ENCODE measurements around the gene NEDD4L.

Gene NEDD4L

GRCh38 chr18:58054041-58054781 is 10.2 kb downstream of the NEDD4L start:
- DNase-seq: no peak

GRCh38 chr18:58055890-58056558 is 12.0 kb downstream of the NEDD4L start:
- DNase-seq: no peak

- DNase-seq: no peak
These were observed 12.8 kb downstream of the NEDD4L start for GRCh38 chr18:58056852-58057251.

GRCh38 chr18:58057291-58057965 is 13.4 kb downstream of the NEDD4L start:
- no peak for DNase-seq

DNA sequence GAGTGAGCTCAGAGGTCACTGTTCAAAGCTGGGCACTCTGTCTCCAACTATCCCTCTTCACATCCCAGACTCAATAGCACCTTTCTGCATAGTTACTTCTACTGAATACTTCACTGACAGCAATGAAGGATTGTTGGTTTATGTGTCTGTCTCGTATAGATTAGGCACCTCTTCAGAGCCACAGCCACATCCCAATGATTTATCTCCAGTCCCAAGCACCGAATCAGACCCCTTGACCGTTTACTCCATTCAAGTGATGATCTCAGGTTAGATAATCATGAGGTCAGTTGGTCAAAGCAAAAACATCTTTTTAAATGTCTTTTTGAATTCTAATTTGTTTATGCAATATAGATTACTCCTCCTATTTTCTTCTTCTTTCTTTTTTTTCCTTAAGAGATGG is 14.7 kb downstream of the NEDD4L start:
- no peak for DNase-seq

- no peak for DNase-seq
These were observed 16.2 kb downstream of the NEDD4L start for GRCh38 chr18:58060254-58060653.

- no peak for DNase-seq
These were observed 17.3 kb downstream of the NEDD4L start for GRCh38 chr18:58061349-58061748.

DNA sequence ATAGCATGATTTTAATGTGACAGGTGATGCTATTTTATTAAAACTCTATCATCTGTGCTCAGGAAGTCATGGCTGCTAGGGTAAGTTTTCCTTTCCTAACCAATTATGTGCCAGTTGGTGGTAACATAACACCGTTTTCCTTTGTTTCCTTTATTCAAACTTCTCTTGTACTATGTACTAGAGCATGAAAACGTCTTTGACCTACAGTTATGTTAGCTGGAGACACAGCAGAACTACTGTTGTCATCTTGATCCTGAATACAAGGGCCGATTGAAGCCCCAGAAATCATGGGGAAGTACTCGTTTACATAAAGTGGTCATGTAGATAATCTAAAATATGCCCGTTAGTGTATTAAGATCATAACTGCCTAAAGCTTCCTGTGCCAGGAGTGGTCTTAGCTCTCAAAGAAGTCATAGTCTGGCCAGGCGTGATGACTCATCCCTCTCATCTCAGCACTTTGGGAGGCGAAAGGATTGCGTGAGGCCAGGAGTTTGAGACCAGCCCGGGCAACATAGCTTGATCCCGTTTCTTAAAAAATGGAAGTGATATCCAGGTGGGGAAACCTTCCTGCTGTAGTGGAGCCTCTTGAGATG is 20.5 kb downstream of the NEDD4L start:
- DNase-seq: no peak

GRCh38 chr18:58065956-58066355 is 21.9 kb downstream of the NEDD4L start:
- DNase-seq: no peak

- DNase-seq: no peak
These were observed 23.6 kb downstream of the NEDD4L start for GRCh38 chr18:58067601-58068000.

DNA sequence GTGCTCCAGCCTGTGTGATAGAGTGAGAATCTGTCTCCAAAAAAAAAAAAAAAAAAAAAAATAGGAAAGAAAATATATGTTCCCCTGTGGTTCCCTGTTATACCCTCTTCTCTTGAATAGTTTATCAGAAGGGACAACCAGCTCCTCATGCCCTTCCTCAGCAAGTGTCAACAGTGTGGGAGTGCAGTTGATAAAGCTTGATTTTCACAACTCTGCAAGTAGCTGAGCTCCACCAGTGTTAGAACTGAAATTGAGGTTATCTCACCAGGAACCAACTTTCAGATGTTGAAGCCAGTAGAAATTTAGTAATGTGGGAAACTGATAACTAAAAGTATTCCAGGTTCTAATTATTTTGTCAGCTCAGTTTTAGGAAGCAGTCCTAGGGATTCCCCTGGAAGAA is 25.1 kb downstream of the NEDD4L start:
- no peak for DNase-seq

DNA sequence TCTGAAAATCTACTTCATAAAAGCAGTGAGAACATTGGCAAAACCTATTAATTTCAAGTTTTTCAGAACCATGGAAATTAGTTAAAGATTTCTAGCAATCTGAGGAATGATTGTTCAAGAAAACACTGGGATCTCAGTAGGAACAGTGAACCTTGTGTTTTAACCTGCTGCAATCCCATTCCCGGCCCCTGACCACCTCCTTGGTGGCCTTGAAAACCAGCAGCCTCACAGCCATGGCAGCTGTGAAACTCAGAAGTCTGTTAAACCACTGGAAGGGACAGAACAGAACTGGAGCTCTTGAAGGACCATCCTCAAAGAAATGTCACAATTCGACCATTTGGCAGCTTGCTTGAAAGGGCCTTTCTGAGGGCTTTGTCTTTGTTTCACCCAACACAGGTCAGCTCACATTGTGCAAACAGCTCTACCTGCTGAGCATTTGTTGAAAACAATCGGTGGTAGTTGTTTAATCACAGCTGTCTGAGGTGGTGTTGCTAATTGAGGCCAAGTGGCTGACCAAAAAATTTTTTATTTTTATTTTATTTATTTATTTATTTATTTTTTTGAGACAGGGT is 25.8 kb downstream of the NEDD4L start:
- no peak for DNase-seq

GRCh38 chr18:58076052-58076451 is 32.0 kb downstream of the NEDD4L start:
- DNase-seq: no peak

- no peak for DNase-seq
These were observed 33.3 kb downstream of the NEDD4L start for GRCh38 chr18:58077329-58077728.

- DNase-seq: no peak
These were observed 35.0 kb downstream of the NEDD4L start for GRCh38 chr18:58078889-58079573.

DNA sequence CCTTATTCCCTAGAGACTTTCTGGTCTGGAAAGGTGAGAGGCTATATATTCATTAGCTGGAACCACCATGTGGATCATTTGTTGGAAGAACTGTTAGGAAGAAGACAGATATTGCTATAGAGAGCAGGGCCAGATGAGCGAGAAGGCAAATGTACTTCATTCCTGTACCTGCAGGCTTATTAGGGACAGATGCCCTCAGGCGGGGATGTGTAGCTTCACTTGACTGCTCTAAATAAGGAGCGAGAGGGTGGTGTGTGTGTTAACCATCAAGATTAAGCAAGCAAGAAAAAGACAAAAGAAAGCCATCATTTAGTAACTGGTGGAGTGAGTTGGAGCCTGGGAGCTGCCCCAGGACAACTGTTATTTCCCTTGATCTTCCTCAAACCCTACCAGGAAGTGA is 36.4 kb downstream of the NEDD4L start:
- no peak for DNase-seq

GRCh38 chr18:58087928-58088690 is 44.1 kb downstream of the NEDD4L start:
- DNase-seq: no peak

DNA sequence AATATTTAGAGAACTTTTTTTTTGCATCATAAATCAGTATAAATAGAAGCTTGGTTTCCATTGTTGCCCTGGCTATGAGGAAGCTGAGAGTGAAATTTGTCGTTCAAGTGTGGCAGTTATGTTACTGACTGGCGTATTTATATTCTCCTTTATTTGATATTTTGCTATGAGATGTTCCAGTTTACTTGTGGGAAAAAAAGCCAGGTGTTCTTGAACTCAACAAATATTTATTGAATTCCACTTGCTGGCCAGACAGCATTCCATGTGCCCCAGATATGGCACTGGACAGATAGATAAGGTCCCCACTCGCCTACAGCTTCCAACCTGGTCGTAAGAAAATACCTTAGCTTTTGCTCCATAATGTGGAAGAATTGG is 44.7 kb downstream of the NEDD4L start:
- DNase-seq: no peak

- no peak for DNase-seq
These were observed 47.1 kb downstream of the NEDD4L start for GRCh38 chr18:58091099-58091611.

- no peak for DNase-seq
These were observed 49.3 kb downstream of the NEDD4L start for GRCh38 chr18:58093311-58093803.

- no peak for DNase-seq
These were observed 51.2 kb downstream of the NEDD4L start for GRCh38 chr18:58095222-58095621.

DNA sequence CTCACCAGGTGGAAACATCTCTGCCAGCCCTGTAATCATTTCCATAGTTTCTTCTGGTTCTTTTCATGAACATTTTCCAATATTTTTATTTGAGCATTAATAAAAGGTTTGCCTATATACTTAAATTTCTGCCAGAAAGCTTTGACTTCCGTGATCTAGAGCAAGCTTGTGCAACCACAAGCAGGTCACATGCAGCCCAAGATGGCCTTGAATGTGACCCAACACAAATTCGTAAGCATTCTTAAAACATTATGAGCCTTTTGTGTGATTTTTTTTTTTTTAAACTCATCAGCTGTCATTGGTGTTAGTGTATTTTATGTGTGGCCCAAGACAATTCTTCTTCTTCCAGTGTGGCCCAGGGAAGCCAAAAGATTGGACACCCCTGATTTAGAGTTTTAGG is 51.6 kb downstream of the NEDD4L start:
- DNase-seq: no peak
